GM12878 (cell line): Measurements from ENCODE around the gene SIM1.

Source experiments
- CTCF ChIP-seq, 3 experiments: IDR thresholded peaks in 2 of 3; conservative IDR thresholded peaks in 1 of 3; 2 replicates each; pipeline ENCODE4 v1.5.1; 2011; ENCODE audit warnings: low read depth in 3 of 3, low read length in 3 of 3, mild to moderate bottlenecking in 3 of 3, control low read depth in 2 of 3, moderate library complexity in 2 of 3, inconsistent platforms in 1 of 3, mixed read lengths in 1 of 3; ENCODE audit not compliant: control insufficient read depth in 2 of 3, insufficient read depth in 1 of 3; ENCODE audit errors: extremely low read depth in 1 of 3
- EGR1 ChIP-seq, 2 experiments: IDR thresholded peaks; 1 replicate in 1 of 2; 2 replicates in 1 of 2; pipeline ENCODE4 v1.6.1; 2011 to 2012; ENCODE audit warnings: low read depth in 2 of 2, low read length in 2 of 2, borderline replicate concordance in 1 of 2, mild to moderate bottlenecking in 1 of 2, moderate library complexity in 1 of 2
- EZH2 ChIP-seq: IDR thresholded peaks from 2 replicates; pipeline ENCODE4 v1.6.1; 2012; ENCODE audit warnings: low read depth, mild to moderate bottlenecking, control low read depth, inconsistent platforms, low read length, borderline replicate concordance; ENCODE audit not compliant: control insufficient read depth
- SIN3A ChIP-seq: IDR thresholded peaks from 2 replicates; pipeline ENCODE4 v1.6.1; 2012; ENCODE audit warnings: low read depth, low read length, improper control_type of control experiment
- SP1 ChIP-seq: IDR thresholded peaks from one replicate; pipeline ENCODE4 v1.6.1; 2011; ENCODE audit warnings: low read depth, low read length
- ZBTB33 ChIP-seq: fragments of 450-650 bp; IDR thresholded peaks from 2 replicates; pipeline ENCODE4 v1.6.1; 2017; ENCODE audit warnings: mild to moderate bottlenecking
- ZNF274 ChIP-seq: IDR thresholded peaks from one replicate; pipeline ENCODE4 v1.8.0; 2011; ENCODE audit not compliant: insufficient read length, insufficient read depth
- ZZZ3 ChIP-seq: IDR thresholded peaks from 2 replicates; pipeline ENCODE4 v1.6.1; 2011; ENCODE audit warnings: low read depth; ENCODE audit not compliant: control insufficient read depth, insufficient read length

GRCh38 chr6:100475554-100476320 lies 11.0 kb upstream of the SIM1 start:
- no peak for TF ChIP-seq EZH2
- TF ChIP-seq EGR1 (IDR thresholded peaks at IDR 0.05; ENCODE audit: borderline replicate concordance in 1 of 2, low read depth in 2 of 2, low read length in 2 of 2), result no peak
- TF ChIP-seq ZNF274, result no peak
- TF ChIP-seq SP1, result no peak
- TF ChIP-seq SIN3A, result no peak
- TF ChIP-seq ZZZ3, result no peak
- no peak for TF ChIP-seq ZBTB33
- no peak for TF ChIP-seq CTCF (IDR thresholded peaks at IDR 0.05 in 2 of 3, conservative IDR thresholded peaks at IDR 0.05 in 1 of 3; ENCODE audit: control insufficient read depth in 2 of 3, extremely low read depth in 1 of 3, insufficient read depth in 1 of 3, low read depth in 3 of 3, low read length in 3 of 3)
